WTC11 (cell line): ENCODE data around the gene UPF3A. TPM values are rescaled to one million over a fixed set of nuclear protein-coding genes. Genes with fewer than 3 reads are reported as not detected.

Source experiments
- CREM ChIP-seq: sonication (generic); formaldehyde crosslinking; IDR thresholded peaks from 2 replicates; pipeline ENCODE4 v1.8.1; 2022; ENCODE audit warnings: mild to moderate bottlenecking, missing genetic modification reagents, moderate library complexity
- ETV6 ChIP-seq: sonication (generic); formaldehyde crosslinking; IDR thresholded peaks from 2 replicates; pipeline ENCODE4 v1.8.1; 2022; ENCODE audit warnings: mild to moderate bottlenecking, missing genetic modification reagents
- GABPB1 ChIP-seq: sonication (generic); formaldehyde crosslinking; IDR thresholded peaks from 2 replicates; pipeline ENCODE4 v1.8.1; 2023; ENCODE audit warnings: mild to moderate bottlenecking, missing genetic modification reagents
- GTF2I ChIP-seq: fragments of 250-450 bp; sonication (Bioruptor Pico); conservative IDR thresholded peaks from 2 replicates; pipeline ENCODE4 v1.4.0; 2021; ENCODE audit warnings: mild to moderate bottlenecking
- IRF2 ChIP-seq: sonication (generic); formaldehyde crosslinking; IDR thresholded peaks from 2 replicates; pipeline ENCODE4 v1.8.0; 2022; ENCODE audit warnings: low read depth, missing genetic modification reagents, borderline replicate concordance
- JUN ChIP-seq: sonication (generic); formaldehyde crosslinking; IDR thresholded peaks from 2 replicates; pipeline ENCODE4 v1.8.0; 2023; ENCODE audit warnings: mild to moderate bottlenecking, missing genetic modification reagents
- KAT7 ChIP-seq: sonication (generic); formaldehyde crosslinking; IDR thresholded peaks from 2 replicates; pipeline ENCODE4 v1.8.1; 2023; ENCODE audit warnings: missing genetic modification reagents, mild to moderate bottlenecking, borderline replicate concordance
- NFATC4 ChIP-seq: fragments of 250-450 bp; sonication (Bioruptor Pico); IDR thresholded peaks from 2 replicates; pipeline ENCODE4 v1.9.0; 2021; ENCODE audit warnings: mild to moderate bottlenecking
- NFE2L1 ChIP-seq: sonication (generic); formaldehyde crosslinking; IDR thresholded peaks from 2 replicates; pipeline ENCODE4 v1.8.1; 2023; ENCODE audit warnings: missing genetic modification reagents
- NR3C1 ChIP-seq: sonication (generic); formaldehyde crosslinking; conservative IDR thresholded peaks from 2 replicates; pipeline ENCODE4 v1.8.1; 2023; ENCODE audit warnings: low read depth, mild to moderate bottlenecking, missing genetic modification reagents
- OVOL2 ChIP-seq: fragments of 250-450 bp; sonication (Bioruptor Pico); IDR thresholded peaks from 2 replicates; pipeline ENCODE4 v1.9.0; 2021; ENCODE audit warnings: mild to moderate bottlenecking, borderline replicate concordance
- TEAD1 ChIP-seq: sonication (generic); formaldehyde crosslinking; IDR thresholded peaks from 2 replicates; pipeline ENCODE4 v1.8.0; 2022; ENCODE audit warnings: mild to moderate bottlenecking, missing genetic modification reagents
- ZBTB21 ChIP-seq: sonication (generic); formaldehyde crosslinking; IDR thresholded peaks from 2 replicates; pipeline ENCODE4 v1.8.1; 2023; ENCODE audit warnings: mild to moderate bottlenecking, missing genetic modification reagents, borderline replicate concordance
- total RNA-seq: library from RNA; stranded (reverse); gene quantifications from 3 replicates; pipeline ENCODE4 v1.2.3, GENCODE V29; 2021
- TF ChIP-seq, protein P1 (sequence below): sonication (generic); formaldehyde crosslinking; IDR thresholded peaks from 2 replicates; pipeline ENCODE4 v1.8.1; 2022; ENCODE audit warnings: low read depth, missing genetic modification reagents, borderline replicate concordance
- TF ChIP-seq, protein P2 (sequence below): fragments of 250-450 bp; sonication (Bioruptor Pico); IDR thresholded peaks from 2 replicates; pipeline ENCODE4 v1.9.0; 2021; ENCODE audit warnings: moderate library complexity, mild to moderate bottlenecking, inconsistent platforms, borderline replicate concordance
- TF ChIP-seq, protein P3 (sequence below): sonication (generic); formaldehyde crosslinking; IDR thresholded peaks from 2 replicates; pipeline ENCODE4 v1.8.0; 2023; ENCODE audit warnings: mild to moderate bottlenecking, missing genetic modification reagents
- TF ChIP-seq, protein P4 (sequence below): sonication (generic); formaldehyde crosslinking; IDR thresholded peaks from 2 replicates; pipeline ENCODE4 v1.8.1; 2022; ENCODE audit warnings: mild to moderate bottlenecking, moderate library complexity, missing genetic modification reagents
- TF ChIP-seq, protein P5 (sequence below): sonication (generic); formaldehyde crosslinking; conservative IDR thresholded peaks from 2 replicates; pipeline ENCODE4 v1.8.1; 2023; ENCODE audit warnings: mild to moderate bottlenecking, low read depth, missing genetic modification reagents, moderate library complexity
- TF ChIP-seq, protein P6 (sequence below): sonication (generic); formaldehyde crosslinking; IDR thresholded peaks from 2 replicates; pipeline ENCODE4 v1.8.1; 2022; ENCODE audit warnings: low read depth, mild to moderate bottlenecking, moderate library complexity, missing genetic modification reagents, borderline replicate concordance
- TF ChIP-seq, protein P7 (sequence below): fragments of 250-450 bp; sonication (Bioruptor Pico); IDR thresholded peaks from 2 replicates; pipeline ENCODE4 v1.9.0; 2021; ENCODE audit warnings: mild to moderate bottlenecking
- TF ChIP-seq, protein P8 (sequence below): sonication (generic); formaldehyde crosslinking; IDR thresholded peaks from 2 replicates; pipeline ENCODE4 v1.8.1; 2023; ENCODE audit warnings: mild to moderate bottlenecking, missing genetic modification reagents, borderline replicate concordance
- TF ChIP-seq, protein P9 (sequence below): sonication (generic); formaldehyde crosslinking; IDR thresholded peaks from 2 replicates; pipeline ENCODE4 v1.8.1; 2022; ENCODE audit warnings: missing genetic modification reagents, borderline replicate concordance

UPF3A gene
- total RNA-seq, 1 experiment from 2014 or later, result 71.9 TPM

DNA sequence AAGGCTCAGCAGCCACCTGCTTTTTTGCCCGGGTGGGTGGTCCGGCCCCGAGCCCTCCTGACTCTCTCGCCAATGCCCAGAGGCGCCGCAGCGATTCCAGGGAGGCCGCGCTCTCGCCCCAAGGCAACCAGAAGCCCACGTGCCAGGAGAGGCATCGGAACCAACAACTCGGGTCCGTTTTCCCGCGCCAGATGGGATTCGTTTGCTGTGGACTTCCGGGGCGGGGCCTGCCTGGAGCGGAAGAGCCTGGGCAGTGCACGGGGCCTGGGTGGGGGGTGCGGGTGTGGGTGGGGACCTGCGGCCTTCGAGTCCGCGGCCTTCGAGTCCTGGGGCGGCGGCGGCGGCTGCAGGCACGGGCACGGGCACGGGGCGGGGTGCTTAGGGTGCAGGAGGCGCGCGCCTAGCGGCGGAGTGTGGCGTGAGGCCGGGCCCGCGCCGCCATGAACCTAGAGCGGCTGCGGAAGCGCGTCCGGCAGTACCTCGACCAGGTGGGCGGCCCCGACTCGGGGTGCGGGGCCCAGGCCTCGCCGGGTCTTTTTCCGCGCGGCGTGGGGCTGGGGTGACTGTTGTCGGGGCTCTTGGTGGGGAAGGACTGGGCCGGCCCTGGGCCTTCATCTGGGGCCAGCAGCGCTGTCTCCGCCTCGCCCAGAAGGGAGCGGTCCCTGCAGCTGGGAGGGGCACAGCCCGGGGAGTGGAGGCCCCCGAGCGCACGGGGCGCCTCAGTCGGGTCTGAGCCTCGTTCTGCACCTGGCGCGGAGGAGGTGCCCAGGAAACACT is 46.6 kb upstream of the UPF3A start, which contains the start of gene CDC16 (continued):
- TF ChIP-seq, protein P1, sequence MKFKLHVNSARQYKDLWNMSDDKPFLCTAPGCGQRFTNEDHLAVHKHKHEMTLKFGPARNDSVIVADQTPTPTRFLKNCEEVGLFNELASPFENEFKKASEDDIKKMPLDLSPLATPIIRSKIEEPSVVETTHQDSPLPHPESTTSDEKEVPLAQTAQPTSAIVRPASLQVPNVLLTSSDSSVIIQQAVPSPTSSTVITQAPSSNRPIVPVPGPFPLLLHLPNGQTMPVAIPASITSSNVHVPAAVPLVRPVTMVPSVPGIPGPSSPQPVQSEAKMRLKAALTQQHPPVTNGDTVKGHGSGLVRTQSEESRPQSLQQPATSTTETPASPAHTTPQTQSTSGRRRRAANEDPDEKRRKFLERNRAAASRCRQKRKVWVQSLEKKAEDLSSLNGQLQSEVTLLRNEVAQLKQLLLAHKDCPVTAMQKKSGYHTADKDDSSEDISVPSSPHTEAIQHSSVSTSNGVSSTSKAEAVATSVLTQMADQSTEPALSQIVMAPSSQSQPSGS (CRISPR knock-in tag), result no peak; the same call in 1 of the 2 replicates
- TF ChIP-seq, protein P2, sequence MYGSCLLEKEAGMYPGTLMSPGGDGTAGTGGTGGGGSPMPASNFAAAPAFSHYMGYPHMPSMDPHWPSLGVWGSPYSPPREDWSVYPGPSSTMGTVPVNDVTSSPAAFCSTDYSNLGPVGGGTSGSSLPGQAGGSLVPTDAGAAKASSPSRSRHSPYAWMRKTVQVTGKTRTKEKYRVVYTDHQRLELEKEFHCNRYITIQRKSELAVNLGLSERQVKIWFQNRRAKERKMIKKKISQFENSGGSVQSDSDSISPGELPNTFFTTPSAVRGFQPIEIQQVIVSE (CRISPR knock-in tag), result no peak
- TF ChIP-seq NFE2L1 (CRISPR knock-in tag) (peak; percentile 95), KAT7 (CRISPR knock-in tag) (no peak), JUN (peak; percentile 90), GTF2I (CRISPR knock-in tag) (no peak), ZBTB21 (CRISPR knock-in tag) (peak; percentile 84; the same call in 1 of the 2 replicates), OVOL2 (CRISPR knock-in tag) (no peak), ETV6 (CRISPR knock-in tag) (peak; percentile 95), IRF2 (CRISPR knock-in tag) (no peak), TEAD1 (CRISPR knock-in tag) (peak; percentile 98), GABPB1 (CRISPR knock-in tag) (peak; percentile 90), NFATC4 (CRISPR knock-in tag) (no peak), NR3C1 (no peak; the same call in 1 of the 2 replicates), CREM (CRISPR knock-in tag) (peak; percentile 57; the same call in 1 of the 2 replicates)
- TF ChIP-seq, protein P3, sequence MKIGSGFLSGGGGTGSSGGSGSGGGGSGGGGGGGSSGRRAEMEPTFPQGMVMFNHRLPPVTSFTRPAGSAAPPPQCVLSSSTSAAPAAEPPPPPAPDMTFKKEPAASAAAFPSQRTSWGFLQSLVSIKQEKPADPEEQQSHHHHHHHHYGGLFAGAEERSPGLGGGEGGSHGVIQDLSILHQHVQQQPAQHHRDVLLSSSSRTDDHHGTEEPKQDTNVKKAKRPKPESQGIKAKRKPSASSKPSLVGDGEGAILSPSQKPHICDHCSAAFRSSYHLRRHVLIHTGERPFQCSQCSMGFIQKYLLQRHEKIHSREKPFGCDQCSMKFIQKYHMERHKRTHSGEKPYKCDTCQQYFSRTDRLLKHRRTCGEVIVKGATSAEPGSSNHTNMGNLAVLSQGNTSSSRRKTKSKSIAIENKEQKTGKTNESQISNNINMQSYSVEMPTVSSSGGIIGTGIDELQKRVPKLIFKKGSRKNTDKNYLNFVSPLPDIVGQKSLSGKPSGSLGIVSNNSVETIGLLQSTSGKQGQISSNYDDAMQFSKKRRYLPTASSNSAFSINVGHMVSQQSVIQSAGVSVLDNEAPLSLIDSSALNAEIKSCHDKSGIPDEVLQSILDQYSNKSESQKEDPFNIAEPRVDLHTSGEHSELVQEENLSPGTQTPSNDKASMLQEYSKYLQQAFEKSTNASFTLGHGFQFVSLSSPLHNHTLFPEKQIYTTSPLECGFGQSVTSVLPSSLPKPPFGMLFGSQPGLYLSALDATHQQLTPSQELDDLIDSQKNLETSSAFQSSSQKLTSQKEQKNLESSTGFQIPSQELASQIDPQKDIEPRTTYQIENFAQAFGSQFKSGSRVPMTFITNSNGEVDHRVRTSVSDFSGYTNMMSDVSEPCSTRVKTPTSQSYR (CRISPR knock-in tag), result peak; percentile 97
- TF ChIP-seq, protein P4, sequence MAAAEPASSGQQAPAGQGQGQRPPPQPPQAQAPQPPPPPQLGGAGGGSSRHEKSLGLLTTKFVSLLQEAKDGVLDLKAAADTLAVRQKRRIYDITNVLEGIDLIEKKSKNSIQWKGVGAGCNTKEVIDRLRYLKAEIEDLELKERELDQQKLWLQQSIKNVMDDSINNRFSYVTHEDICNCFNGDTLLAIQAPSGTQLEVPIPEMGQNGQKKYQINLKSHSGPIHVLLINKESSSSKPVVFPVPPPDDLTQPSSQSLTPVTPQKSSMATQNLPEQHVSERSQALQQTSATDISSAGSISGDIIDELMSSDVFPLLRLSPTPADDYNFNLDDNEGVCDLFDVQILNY (CRISPR knock-in tag), result peak; percentile 94
- TF ChIP-seq, protein P5, sequence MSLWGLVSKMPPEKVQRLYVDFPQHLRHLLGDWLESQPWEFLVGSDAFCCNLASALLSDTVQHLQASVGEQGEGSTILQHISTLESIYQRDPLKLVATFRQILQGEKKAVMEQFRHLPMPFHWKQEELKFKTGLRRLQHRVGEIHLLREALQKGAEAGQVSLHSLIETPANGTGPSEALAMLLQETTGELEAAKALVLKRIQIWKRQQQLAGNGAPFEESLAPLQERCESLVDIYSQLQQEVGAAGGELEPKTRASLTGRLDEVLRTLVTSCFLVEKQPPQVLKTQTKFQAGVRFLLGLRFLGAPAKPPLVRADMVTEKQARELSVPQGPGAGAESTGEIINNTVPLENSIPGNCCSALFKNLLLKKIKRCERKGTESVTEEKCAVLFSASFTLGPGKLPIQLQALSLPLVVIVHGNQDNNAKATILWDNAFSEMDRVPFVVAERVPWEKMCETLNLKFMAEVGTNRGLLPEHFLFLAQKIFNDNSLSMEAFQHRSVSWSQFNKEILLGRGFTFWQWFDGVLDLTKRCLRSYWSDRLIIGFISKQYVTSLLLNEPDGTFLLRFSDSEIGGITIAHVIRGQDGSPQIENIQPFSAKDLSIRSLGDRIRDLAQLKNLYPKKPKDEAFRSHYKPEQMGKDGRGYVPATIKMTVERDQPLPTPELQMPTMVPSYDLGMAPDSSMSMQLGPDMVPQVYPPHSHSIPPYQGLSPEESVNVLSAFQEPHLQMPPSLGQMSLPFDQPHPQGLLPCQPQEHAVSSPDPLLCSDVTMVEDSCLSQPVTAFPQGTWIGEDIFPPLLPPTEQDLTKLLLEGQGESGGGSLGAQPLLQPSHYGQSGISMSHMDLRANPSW (CRISPR knock-in tag), result no peak
- TF ChIP-seq, protein P6, sequence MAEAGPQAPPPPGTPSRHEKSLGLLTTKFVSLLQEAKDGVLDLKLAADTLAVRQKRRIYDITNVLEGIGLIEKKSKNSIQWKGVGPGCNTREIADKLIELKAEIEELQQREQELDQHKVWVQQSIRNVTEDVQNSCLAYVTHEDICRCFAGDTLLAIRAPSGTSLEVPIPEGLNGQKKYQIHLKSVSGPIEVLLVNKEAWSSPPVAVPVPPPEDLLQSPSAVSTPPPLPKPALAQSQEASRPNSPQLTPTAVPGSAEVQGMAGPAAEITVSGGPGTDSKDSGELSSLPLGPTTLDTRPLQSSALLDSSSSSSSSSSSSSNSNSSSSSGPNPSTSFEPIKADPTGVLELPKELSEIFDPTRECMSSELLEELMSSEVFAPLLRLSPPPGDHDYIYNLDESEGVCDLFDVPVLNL (CRISPR knock-in tag), result 0 out of 2 replicates have a peak, but pooled peaks have one; percentile 37
- TF ChIP-seq, protein P7, sequence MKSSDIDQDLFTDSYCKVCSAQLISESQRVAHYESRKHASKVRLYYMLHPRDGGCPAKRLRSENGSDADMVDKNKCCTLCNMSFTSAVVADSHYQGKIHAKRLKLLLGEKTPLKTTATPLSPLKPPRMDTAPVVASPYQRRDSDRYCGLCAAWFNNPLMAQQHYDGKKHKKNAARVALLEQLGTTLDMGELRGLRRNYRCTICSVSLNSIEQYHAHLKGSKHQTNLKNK (CRISPR knock-in tag), result no peak
- TF ChIP-seq, protein P8, sequence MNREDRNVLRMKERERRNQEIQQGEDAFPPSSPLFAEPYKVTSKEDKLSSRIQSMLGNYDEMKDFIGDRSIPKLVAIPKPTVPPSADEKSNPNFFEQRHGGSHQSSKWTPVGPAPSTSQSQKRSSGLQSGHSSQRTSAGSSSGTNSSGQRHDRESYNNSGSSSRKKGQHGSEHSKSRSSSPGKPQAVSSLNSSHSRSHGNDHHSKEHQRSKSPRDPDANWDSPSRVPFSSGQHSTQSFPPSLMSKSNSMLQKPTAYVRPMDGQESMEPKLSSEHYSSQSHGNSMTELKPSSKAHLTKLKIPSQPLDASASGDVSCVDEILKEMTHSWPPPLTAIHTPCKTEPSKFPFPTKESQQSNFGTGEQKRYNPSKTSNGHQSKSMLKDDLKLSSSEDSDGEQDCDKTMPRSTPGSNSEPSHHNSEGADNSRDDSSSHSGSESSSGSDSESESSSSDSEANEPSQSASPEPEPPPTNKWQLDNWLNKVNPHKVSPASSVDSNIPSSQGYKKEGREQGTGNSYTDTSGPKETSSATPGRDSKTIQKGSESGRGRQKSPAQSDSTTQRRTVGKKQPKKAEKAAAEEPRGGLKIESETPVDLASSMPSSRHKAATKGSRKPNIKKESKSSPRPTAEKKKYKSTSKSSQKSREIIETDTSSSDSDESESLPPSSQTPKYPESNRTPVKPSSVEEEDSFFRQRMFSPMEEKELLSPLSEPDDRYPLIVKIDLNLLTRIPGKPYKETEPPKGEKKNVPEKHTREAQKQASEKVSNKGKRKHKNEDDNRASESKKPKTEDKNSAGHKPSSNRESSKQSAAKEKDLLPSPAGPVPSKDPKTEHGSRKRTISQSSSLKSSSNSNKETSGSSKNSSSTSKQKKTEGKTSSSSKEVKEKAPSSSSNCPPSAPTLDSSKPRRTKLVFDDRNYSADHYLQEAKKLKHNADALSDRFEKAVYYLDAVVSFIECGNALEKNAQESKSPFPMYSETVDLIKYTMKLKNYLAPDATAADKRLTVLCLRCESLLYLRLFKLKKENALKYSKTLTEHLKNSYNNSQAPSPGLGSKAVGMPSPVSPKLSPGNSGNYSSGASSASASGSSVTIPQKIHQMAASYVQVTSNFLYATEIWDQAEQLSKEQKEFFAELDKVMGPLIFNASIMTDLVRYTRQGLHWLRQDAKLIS (CRISPR knock-in tag), result peak; percentile 91
- TF ChIP-seq, protein P9, sequence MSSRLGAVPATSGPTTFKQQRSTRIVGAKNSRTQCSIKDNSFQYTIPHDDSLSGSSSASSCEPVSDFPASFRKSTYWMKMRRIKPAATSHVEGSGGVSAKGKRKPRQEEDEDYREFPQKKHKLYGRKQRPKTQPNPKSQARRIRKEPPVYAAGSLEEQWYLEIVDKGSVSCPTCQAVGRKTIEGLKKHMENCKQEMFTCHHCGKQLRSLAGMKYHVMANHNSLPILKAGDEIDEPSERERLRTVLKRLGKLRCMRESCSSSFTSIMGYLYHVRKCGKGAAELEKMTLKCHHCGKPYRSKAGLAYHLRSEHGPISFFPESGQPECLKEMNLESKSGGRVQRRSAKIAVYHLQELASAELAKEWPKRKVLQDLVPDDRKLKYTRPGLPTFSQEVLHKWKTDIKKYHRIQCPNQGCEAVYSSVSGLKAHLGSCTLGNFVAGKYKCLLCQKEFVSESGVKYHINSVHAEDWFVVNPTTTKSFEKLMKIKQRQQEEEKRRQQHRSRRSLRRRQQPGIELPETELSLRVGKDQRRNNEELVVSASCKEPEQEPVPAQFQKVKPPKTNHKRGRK (CRISPR knock-in tag), result 0 out of 2 replicates have a peak, but pooled peaks have one; percentile 46
